Measurements from ENCODE around the gene SLC25A21. TPM values are rescaled to one million over a fixed set of nuclear protein-coding genes. Genes with fewer than 3 reads are reported as not detected.

The SLC25A21 gene
- total and polyA plus RNA-seq, 2 of the 13 experiments (the other 11 are each of a cell fraction or from before 2014, with no cell fraction given): 1.9 to 2.9 TPM

- ATAC-seq (no peak), FAIRE-seq (no peak)
- in situ Hi-C loops (cut with HindIII; ENCODE audit: extremely low pct_ligation_motif_present, low pct_unique_long_range_greater_than_20kb): loop anchor here (10.0 kb wide), 1 partner anchor 390 kb away; no protein-coding TSS in a partner anchor
Measured at GRCh38 chr14:36944307-36945010, 227.9 kb downstream of the SLC25A21 start.

DNA sequence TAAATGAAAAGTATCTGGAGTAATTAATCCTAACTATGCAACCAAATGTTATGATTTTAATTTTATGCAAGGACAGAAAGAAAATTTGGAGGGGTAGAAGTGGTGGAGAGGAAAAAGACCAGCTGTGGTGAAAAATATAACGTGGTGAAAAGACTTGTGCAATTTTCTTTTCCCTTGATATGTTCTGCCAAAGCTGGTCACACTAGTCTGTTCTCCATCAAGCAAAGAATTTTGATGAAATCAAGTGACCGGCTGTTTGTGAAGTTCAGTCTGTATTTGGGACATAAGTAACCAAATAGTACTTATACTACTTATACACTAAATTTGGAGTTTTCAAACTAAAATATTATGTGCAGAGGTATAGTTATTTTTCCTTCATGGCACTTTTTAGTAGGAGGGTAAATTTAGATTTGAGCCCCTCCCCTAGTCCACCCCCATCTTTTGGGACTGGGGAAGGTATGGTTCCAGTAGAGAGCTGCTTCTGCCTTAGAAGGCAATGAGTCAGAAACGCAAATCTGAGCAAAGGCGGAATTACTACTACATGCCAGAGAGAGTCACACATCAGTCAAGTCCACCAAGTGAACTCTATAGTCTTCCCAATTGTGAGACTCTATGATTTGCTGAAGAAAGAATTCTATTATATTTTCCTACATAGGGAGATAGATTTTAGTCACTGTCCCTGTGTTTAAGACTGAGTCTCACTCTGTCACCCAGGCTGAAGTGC, 229.7 kb downstream of the SLC25A21 start:
- Histone ChIP-seq H3K9me3 (ENCODE audit: low read length) (no peaks in the 10 kb centered on the region), H3K79me2 (ENCODE audit: insufficient read depth, low read length) (no peaks in the 10 kb centered on the region), H3K27ac (ENCODE audit: extremely low read length, insufficient read depth, low read length) (no peak overlapping the region), H3K4me3 (replicated peaks in 1 of 3; ENCODE audit: insufficient read depth in 1 of 3, low read depth in 2 of 3, low read length in 3 of 3) (no peak overlapping the region), H3K9ac (ENCODE audit: insufficient read depth, low read depth, low read length) (no peak overlapping the region), H3K36me3 (replicated peaks in 1 of 2; ENCODE audit: control insufficient read depth in 1 of 2, insufficient read depth in 2 of 2, low read length in 2 of 2) (no peaks in the 10 kb centered on the region), H3K4me2 (ENCODE audit: low read depth, low read length) (no peak overlapping the region), H4K20me1 (ENCODE audit: insufficient read depth, low read length) (no peaks in the 10 kb centered on the region), H3K4me1 (ENCODE audit: insufficient read depth, low read length) (no peaks in the 10 kb centered on the region), H3K27me3 (ENCODE audit: control insufficient read depth in 1 of 2, insufficient read depth in 2 of 2, low read length in 2 of 2) (no peaks in the 10 kb centered on the region), H2AFZ (ENCODE audit: low read length) (no peak overlapping the region)
- BruUV-seq (replicated peaks): no TSS peak
- ChIA-PET POLR2A (no interaction called here), CTCF (ENCODE audit: low intra/inter-chr PET ratio, low total read pairs) (interaction anchor here (1.0 to 2.4 kb wide), 5 partner anchors 208 to 422 kb away, joined by 5 to 39 read pairs (median 12); partner anchors contain the start of gene NKX2-1)
- 0 out of 2 replicates have a peak, but pooled peaks have one; percentile 10 for TF ChIP-seq TOE1 (CRISPR knock-in tag; IDR thresholded peaks at IDR 0.05)
- TF ChIP-seq RBFOX2 (IDR thresholded peaks at IDR 0.05; ENCODE audit: low read depth, low read length): no peak
- 0 out of 2 replicates have a peak, but pooled peaks have one; percentile 14 for TF ChIP-seq ZNF337 (CRISPR knock-in tag; IDR thresholded peaks at IDR 0.05; ENCODE audit: borderline replicate concordance, low read depth)
- in situ Hi-C loops (cut with HindIII; ENCODE audit: extremely low pct_ligation_motif_present, low pct_unique_long_range_greater_than_20kb) (loop anchor here (10.0 kb wide), 1 partner anchor 388 kb away; no protein-coding TSS in a partner anchor), intact Hi-C loops (cut with micrococcal nuclease; ENCODE audit: unreplicated experiment) (loop anchor here (1.0 to 2.0 kb wide), 6 partner anchors 169 to 979 kb away; no protein-coding TSS in a partner anchor)
- DNase-seq (ENCODE audit: low spot score) (no peak), ATAC-seq (peak; percentile 35), FAIRE-seq (no peak)
- 27% methylated on average over 4 of the region's 4 CpGs for WGBS (ENCODE audit: low lambda C conversion rate)

More at GRCh38 chr14:36944307-36945010, 227.9 kb downstream of the SLC25A21 start:
- WGBS (ENCODE audit: low lambda C conversion rate): 34% methylated on average over 5 of the region's 5 CpGs
- ChIA-PET POLR2A (no interaction called here), CTCF (ENCODE audit: low intra/inter-chr PET ratio, low total read pairs) (no interaction called here)
- TF ChIP-seq ZNF34 (CRISPR knock-in tag; IDR thresholded peaks at IDR 0.05; ENCODE audit: borderline replicate concordance) (no peak), KLF15 (CRISPR knock-in tag; IDR thresholded peaks at IDR 0.05; ENCODE audit: borderline replicate concordance) (0 out of 2 replicates have a peak, but pooled peaks have one; percentile 31)
- Histone ChIP-seq H3K4me1 (ENCODE audit: insufficient read depth, low read length) (no peaks in the 10 kb centered on the region), H3K27ac (ENCODE audit: extremely low read length, insufficient read depth, low read length) (no peak overlapping the region), H3K36me3 (replicated peaks in 1 of 2; ENCODE audit: control insufficient read depth in 1 of 2, insufficient read depth in 2 of 2, low read length in 2 of 2) (no peaks in the 10 kb centered on the region), H2AFZ (ENCODE audit: low read length) (no peak overlapping the region), H3K4me3 (replicated peaks in 1 of 3; ENCODE audit: insufficient read depth in 1 of 3, low read depth in 2 of 3, low read length in 3 of 3) (no peak overlapping the region), H3K27me3 (ENCODE audit: control insufficient read depth in 1 of 2, insufficient read depth in 2 of 2, low read length in 2 of 2) (no peaks in the 10 kb centered on the region), H4K20me1 (ENCODE audit: insufficient read depth, low read length) (no peaks in the 10 kb centered on the region), H3K79me2 (ENCODE audit: insufficient read depth, low read length) (no peaks in the 10 kb centered on the region), H3K9ac (ENCODE audit: insufficient read depth, low read depth, low read length) (no peak overlapping the region), H3K9me3 (ENCODE audit: low read length) (no peaks in the 10 kb centered on the region), H3K4me2 (ENCODE audit: low read depth, low read length) (no peak overlapping the region)
- intact Hi-C loops (cut with micrococcal nuclease; ENCODE audit: unreplicated experiment): no loop called here
- no TSS peak for BruUV-seq (replicated peaks)
- no peak for DNase-seq (ENCODE audit: low spot score)
